Parathyroid adenoma (tissue), 2 donors: Measurements from ENCODE around the gene SLC5A10.
"Not testable (repeated sequence)": the region's sequence is repeated elsewhere in the genome, so short reads cannot be mapped to it uniquely, and the experiment has no call there.

Source experiments
- H2AFZ ChIP-seq: fragments of 300-600 bp; sonication (generic); one replicate; pipeline ENCODE4 v1.7.0; 2017; ENCODE audit warnings: antibody characterized with exemption, mild to moderate bottlenecking
- H3K27ac ChIP-seq: fragments of 300-600 bp; sonication (generic); one replicate; pipeline ENCODE4 v1.7.0; 2017
- H3K27me3 ChIP-seq: fragments of 300-600 bp; sonication (generic); one replicate; pipeline ENCODE4 v1.7.0; 2017; ENCODE audit warnings: low read length; ENCODE audit not compliant: control insufficient read depth, insufficient read depth
- H3K36me3 ChIP-seq: fragments of 300-600 bp; sonication (generic); one replicate; pipeline ENCODE4 v1.7.0; 2017; ENCODE audit warnings: low read length; ENCODE audit not compliant: control insufficient read depth, insufficient read depth
- H3K4me1 ChIP-seq: fragments of 300-600 bp; sonication (generic); one replicate; pipeline ENCODE4 v1.7.0; 2017; ENCODE audit warnings: control low read depth
- H3K4me2 ChIP-seq: fragments of 300-600 bp; sonication (generic); one replicate; pipeline ENCODE4 v1.7.0; 2017; ENCODE audit warnings: low read length
- H3K4me3 ChIP-seq: fragments of 300-600 bp; sonication (generic); one replicate; pipeline ENCODE4 v1.7.0; 2017; ENCODE audit warnings: low read depth, low read length
- H3K79me2 ChIP-seq: fragments of 300-600 bp; sonication (generic); one replicate; pipeline ENCODE4 v1.7.0; 2017; ENCODE audit warnings: control low read depth
- H3K9ac ChIP-seq: fragments of 300-600 bp; sonication (generic); one replicate; pipeline ENCODE4 v1.7.0; 2017; ENCODE audit warnings: mild to moderate bottlenecking
- H3K9me3 ChIP-seq: fragments of 300-600 bp; sonication (generic); one replicate; pipeline ENCODE4 v1.7.0; 2017; ENCODE audit warnings: low read length; ENCODE audit not compliant: control insufficient read depth
- TF ChIP-seq, protein P1 (sequence below): fragments of 300-600 bp; sonication (generic); IDR thresholded peaks from one replicate; pipeline ENCODE4 v1.7.0; 2017; ENCODE audit warnings: antibody characterized with exemption, mild to moderate bottlenecking
- donor health status: primary hyperparathyroidism.

The SLC5A10 gene

GRCh38 chr17:18955009-18955408, 3.0 kb downstream of the SLC5A10 start:
- TF ChIP-seq, protein P1, sequence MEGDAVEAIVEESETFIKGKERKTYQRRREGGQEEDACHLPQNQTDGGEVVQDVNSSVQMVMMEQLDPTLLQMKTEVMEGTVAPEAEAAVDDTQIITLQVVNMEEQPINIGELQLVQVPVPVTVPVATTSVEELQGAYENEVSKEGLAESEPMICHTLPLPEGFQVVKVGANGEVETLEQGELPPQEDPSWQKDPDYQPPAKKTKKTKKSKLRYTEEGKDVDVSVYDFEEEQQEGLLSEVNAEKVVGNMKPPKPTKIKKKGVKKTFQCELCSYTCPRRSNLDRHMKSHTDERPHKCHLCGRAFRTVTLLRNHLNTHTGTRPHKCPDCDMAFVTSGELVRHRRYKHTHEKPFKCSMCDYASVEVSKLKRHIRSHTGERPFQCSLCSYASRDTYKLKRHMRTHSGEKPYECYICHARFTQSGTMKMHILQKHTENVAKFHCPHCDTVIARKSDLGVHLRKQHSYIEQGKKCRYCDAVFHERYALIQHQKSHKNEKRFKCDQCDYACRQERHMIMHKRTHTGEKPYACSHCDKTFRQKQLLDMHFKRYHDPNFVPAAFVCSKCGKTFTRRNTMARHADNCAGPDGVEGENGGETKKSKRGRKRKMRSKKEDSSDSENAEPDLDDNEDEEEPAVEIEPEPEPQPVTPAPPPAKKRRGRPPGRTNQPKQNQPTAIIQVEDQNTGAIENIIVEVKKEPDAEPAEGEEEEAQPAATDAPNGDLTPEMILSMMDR, result no peak
- H3K4me3 ChIP-seq, result no peak overlapping the region
- H3K36me3 ChIP-seq, result no peaks in the 10 kb centered on the region
- H3K27ac ChIP-seq, result no peak overlapping the region
- H3K9me3 ChIP-seq, result no peaks in the 10 kb centered on the region
- H2AFZ ChIP-seq, result no peak overlapping the region
- H3K27me3 ChIP-seq, result no peaks in the 10 kb centered on the region
- H3K4me2 ChIP-seq, result no peak overlapping the region
- no peaks in the 10 kb centered on the region for H3K79me2 ChIP-seq
- H3K9ac ChIP-seq, result no peak overlapping the region
- H3K4me1 ChIP-seq, result no peaks in the 10 kb centered on the region

- not testable (repeated sequence) for H3K27ac ChIP-seq, H3K27me3 ChIP-seq, H3K9ac ChIP-seq, H3K4me2 ChIP-seq, H3K4me1 ChIP-seq, H2AFZ ChIP-seq, H3K79me2 ChIP-seq, H3K36me3 ChIP-seq, H3K4me3 ChIP-seq, H3K9me3 ChIP-seq
Observed at GRCh38 chr17:18956021-18956420, 4.1 kb downstream of the SLC5A10 start.

DNA sequence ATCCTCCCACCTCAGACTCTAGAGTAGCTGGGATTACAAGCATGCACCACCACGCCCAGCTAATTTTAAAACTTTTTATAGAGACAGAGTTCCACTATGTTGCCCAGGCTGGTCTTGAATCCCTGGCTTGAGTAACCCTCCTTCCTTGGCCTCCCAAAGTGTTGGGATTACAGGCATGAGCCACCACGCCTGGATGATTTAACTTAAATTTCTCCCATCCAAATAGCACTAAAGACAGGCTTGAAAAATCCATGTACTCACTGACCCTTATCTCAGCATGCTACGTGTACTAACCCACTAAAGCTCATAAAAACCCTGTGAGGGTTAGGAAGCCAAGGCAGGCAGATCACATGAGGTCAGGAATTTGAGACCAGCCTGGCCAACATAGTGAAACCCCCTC, 4.6 kb downstream of the SLC5A10 start:
- Histone ChIP-seq H3K36me3 (no peaks in the 10 kb centered on the region), H3K4me2 (no peak overlapping the region), H3K4me3 (no peak overlapping the region), H3K9ac (no peak overlapping the region), H3K79me2 (no peaks in the 10 kb centered on the region), H3K4me1 (no peaks in the 10 kb centered on the region), H3K9me3 (no peaks in the 10 kb centered on the region), H2AFZ (no peak overlapping the region), H3K27me3 (no peaks in the 10 kb centered on the region), H3K27ac (no peak overlapping the region)
- TF ChIP-seq, protein P1, result no peak

DNA sequence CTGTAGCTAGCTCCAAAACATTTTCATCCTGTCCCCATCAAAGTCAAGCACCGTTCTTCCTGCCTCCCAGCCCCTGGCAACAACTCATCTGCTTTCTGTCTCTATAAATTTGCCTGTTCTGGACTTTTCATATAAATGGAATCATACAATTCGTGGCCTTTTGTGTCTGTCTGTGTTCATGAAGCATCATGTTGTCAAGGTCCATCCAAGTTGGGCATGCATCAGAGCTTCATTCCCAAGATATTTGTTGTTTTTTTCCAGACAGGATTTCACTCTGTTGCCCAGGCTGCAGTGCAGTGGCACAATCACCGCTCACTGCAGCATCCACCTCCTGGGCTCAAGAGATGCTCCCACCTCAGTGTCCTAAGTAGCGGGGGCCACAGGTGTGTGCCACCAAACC, 5.9 kb downstream of the SLC5A10 start:
- H3K4me2 ChIP-seq, result no peak overlapping the region
- H3K4me3 ChIP-seq, result no peak overlapping the region
- H2AFZ ChIP-seq, result no peak overlapping the region
- no peak overlapping the region for H3K27ac ChIP-seq
- no peaks in the 10 kb centered on the region for H3K36me3 ChIP-seq
- no peak overlapping the region for H3K9ac ChIP-seq
- no peaks in the 10 kb centered on the region for H3K9me3 ChIP-seq
- H3K79me2 ChIP-seq, result no peaks in the 10 kb centered on the region
- no peaks in the 10 kb centered on the region for H3K27me3 ChIP-seq
- no peaks in the 10 kb centered on the region for H3K4me1 ChIP-seq
- TF ChIP-seq, protein P1, result no peak

- no peaks in the 10 kb centered on the region for H3K9me3 ChIP-seq
- no peaks in the 10 kb centered on the region for H3K27me3 ChIP-seq
- no peak overlapping the region for H2AFZ ChIP-seq
- no peaks in the 10 kb centered on the region for H3K36me3 ChIP-seq
- H3K9ac ChIP-seq, result no peak overlapping the region
- H3K79me2 ChIP-seq, result no peaks in the 10 kb centered on the region
- no peak overlapping the region for H3K4me3 ChIP-seq
- H3K27ac ChIP-seq, result no peak overlapping the region
- TF ChIP-seq, protein P1, result no peak
- H3K4me2 ChIP-seq, result no peak overlapping the region
- no peaks in the 10 kb centered on the region for H3K4me1 ChIP-seq
Observed at GRCh38 chr17:18958611-18959010, 6.6 kb downstream of the SLC5A10 start.
